ENCODE measurements around the gene MYO9B.

Gene MYO9B

GRCh38 chr19:17211547-17212446 lies 136.2 kb downstream of the MYO9B start:
- DNase-seq (ENCODE audit: low read depth in 3 of 3): no peak

- DNase-seq (ENCODE audit: low read depth in 3 of 3): no peak
Observed at GRCh38 chr19:17213334-17213733, 137.8 kb downstream of the MYO9B start.

- no peak for DNase-seq (ENCODE audit: low read depth in 3 of 3)
Observed at GRCh38 chr19:17214508-17215126, 139.0 kb downstream of the MYO9B start.

GRCh38 chr19:17215127-17215971 lies 139.8 kb downstream of the MYO9B start, which contains the start of gene USE1:
Gene USE1 (plus strand): TSS chr19:17215357. CDS start chr19:17215406, 49 bp downstream.
- DNase-seq (ENCODE audit: low read depth in 3 of 3): peak; percentile 64 to 74 (median 71)

GRCh38 chr19:17216058-17216670 lies 140.6 kb downstream of the MYO9B start:
- DNase-seq (ENCODE audit: low read depth in 3 of 3): no peak

- no peak for DNase-seq (ENCODE audit: low read depth in 3 of 3)
Observed at GRCh38 chr19:17219286-17219685, 143.7 kb downstream of the MYO9B start.

- no peak for DNase-seq (ENCODE audit: low read depth in 3 of 3)
Observed at GRCh38 chr19:17220207-17220758, 144.7 kb downstream of the MYO9B start.

- DNase-seq (ENCODE audit: low read depth in 3 of 3): no peak
Observed at GRCh38 chr19:17225053-17225452, 149.5 kb downstream of the MYO9B start.

GRCh38 chr19:17226002-17226933 lies 150.7 kb downstream of the MYO9B start, which contains the start of gene OCEL1:
Gene OCEL1 (plus strand): TSS chr19:17226226. CDS start chr19:17226248, 22 bp downstream.
- peak; percentile 93 to 95 (median 93) for DNase-seq (ENCODE audit: low read depth in 3 of 3)

- DNase-seq (ENCODE audit: low read depth in 3 of 3): no peak
Observed at GRCh38 chr19:17227798-17228367, 152.3 kb downstream of the MYO9B start.

- no peak for DNase-seq (ENCODE audit: low read depth in 3 of 3)
Observed at GRCh38 chr19:17229890-17230289, 154.3 kb downstream of the MYO9B start.

GRCh38 chr19:17232258-17232657 lies 156.7 kb downstream of the MYO9B start:
- DNase-seq (ENCODE audit: low read depth in 3 of 3): no peak

- DNase-seq (ENCODE audit: low read depth in 3 of 3): peak; percentile 38 to 48 (median 45)
Observed at GRCh38 chr19:17234911-17235299, 159.3 kb downstream of the MYO9B start.

GRCh38 chr19:17235300-17235970 lies 159.9 kb downstream of the MYO9B start:
- DNase-seq (ENCODE audit: low read depth in 3 of 3): peak; percentile 56 to 61 (median 59)

GRCh38 chr19:17235971-17236777 lies 160.6 kb downstream of the MYO9B start:
- DNase-seq (ENCODE audit: low read depth in 3 of 3): no peak

GRCh38 chr19:17236811-17237543 lies 161.4 kb downstream of the MYO9B start:
- no peak for DNase-seq (ENCODE audit: low read depth in 3 of 3)

Measured in stimulated activated CD4-positive, alpha-beta T cell treated with anti-CD3 and anti-CD28 coated beads, TNF-alpha, amount 100 ng/mL, for 4 hours (primary cell).